ENCODE measurements around the gene OR6Q1. TPM values are rescaled to one million over a fixed set of nuclear protein-coding genes. Genes with fewer than 3 reads are reported as not detected.
"Not testable (repeated sequence)": the region's sequence is repeated elsewhere in the genome, so short reads cannot be mapped to it uniquely, and the experiment has no call there.

The OR6Q1 gene
- not detected for total RNA-seq
- long read RNA-seq, result 0 reads

DNA sequence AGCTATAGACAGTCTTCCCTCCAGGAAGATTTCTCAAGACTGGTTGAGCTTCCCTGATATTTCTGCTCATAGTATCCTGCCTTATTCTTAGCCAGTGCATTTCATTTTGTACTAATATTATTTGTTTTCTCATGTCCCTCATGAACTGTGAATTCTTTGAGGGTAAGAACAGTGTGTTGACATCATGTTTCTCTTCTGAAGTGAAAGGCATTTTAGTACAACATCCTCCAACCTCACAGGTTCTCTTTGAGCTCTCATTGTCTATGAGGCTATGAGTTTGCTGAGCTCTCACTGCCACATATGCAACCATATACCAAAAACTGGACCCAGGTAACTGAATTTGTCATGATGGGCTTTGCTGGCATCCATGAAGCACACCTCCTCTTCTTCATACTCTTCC, at the start of gene OR6Q1:
Gene OR6Q1, plus strand, starts transcription at position 301 of the 400 bp plus-strand sequence. Its CDS starts 0 bp downstream, at position 301.
- DNase-seq (no peak), ATAC-seq (no peak)
- intact Hi-C loops (cut with micrococcal nuclease), result no loop called here

DNA sequence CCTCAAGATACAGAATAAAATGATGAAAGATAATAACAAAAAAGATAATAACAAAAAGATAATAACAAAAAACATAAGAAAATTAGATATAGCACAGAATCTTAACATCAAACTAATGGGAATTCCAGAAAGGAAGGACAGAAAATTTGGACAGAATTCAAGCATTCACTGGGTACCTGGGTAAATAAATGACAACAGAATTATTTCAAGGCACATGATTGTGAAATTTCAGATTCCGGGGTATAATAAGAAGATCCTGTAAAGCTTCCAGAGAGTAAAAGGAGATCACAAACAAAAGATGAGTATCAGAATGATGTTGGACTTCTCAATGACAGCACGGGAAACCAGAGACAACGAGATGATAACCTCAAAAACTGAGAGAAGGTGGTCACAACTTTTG, 49.2 kb upstream of the OR6Q1 start:
- DNase-seq (no peak), ATAC-seq (no peak)
- intact Hi-C loops (cut with micrococcal nuclease), result no loop called here

DNA sequence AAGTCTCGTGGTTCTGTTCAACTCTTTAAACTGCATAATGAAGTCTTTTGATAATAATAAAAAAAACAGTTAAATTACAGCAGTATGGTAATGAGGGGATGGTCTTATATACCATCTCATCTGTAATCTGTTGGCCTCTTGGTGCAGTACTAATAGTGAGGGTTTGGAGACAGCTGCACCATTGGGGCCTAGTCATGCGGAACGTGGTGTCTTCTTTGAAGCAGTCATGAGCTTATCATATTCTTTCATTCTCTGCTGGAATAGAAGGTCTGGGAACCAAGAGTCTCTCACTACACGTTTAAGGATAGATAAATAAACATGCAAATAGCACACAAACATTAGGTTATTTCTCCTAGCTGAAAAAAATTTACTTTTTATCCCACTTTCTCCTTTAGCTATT, 48.0 kb upstream of the OR6Q1 start:
- ATAC-seq (no peak), DNase-seq (no peak)
- intact Hi-C loops (cut with micrococcal nuclease), result no loop called here

DNA sequence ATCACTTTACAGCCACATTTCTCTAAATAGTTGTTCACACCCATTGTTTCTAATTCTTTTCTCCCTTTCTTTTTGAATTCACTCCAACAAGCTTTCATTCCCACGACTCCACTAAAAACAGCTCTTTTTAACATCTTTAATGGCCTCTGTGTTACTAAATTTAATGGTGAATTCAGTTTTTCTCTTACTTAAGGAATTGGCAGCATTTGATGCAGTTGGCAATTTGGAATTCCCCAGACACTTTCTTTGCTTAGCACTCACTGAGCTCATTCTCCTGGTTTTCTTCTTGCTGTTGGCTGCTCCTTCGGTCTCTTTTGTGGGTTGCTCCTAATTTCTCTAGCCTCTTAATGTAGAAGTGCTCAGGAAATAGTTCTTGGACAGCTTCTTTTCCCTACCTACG, 47.6 kb upstream of the OR6Q1 start:
- intact Hi-C loops (cut with micrococcal nuclease), result no loop called here
- DNase-seq (no peak), ATAC-seq (no peak)

- ATAC-seq; intact Hi-C loops (cut with micrococcal nuclease); DNase-seq: not testable (repeated sequence)
Observed at GRCh38 chr11:57999523-57999922, 31.2 kb upstream of the OR6Q1 start.

DNA sequence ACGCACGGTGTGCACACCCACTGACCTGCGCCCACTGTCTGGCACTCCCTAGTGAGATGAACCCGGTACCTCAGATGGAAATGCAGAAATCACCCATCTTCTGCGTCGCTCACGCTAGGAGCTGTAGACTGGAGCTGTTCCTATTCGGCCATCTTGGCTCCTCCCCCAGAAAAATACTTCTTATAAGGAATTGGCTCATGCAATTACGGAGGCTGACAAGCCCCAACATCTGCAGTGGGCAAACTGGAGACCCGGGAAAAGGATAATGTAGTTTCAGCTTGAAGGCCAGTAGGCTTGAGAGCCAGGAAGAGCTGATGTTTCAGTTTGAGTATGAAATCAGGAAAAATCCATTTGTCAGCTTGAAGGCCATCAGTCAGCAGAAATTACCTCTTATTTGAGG, 30.7 kb upstream of the OR6Q1 start:
- DNase-seq, ATAC-seq: not testable (repeated sequence)
- intact Hi-C loops (cut with micrococcal nuclease), result loop anchor here (5.0 kb wide), 1 partner anchor 168 kb away; no protein-coding TSS in a partner anchor

GRCh38 chr11:58000699-58001098, 30.1 kb upstream of the OR6Q1 start:
- intact Hi-C loops (cut with micrococcal nuclease), result loop anchor here (5.0 kb wide), 1 partner anchor 168 kb away; no protein-coding TSS in a partner anchor
- ATAC-seq (no peak), DNase-seq (no peak)

DNA sequence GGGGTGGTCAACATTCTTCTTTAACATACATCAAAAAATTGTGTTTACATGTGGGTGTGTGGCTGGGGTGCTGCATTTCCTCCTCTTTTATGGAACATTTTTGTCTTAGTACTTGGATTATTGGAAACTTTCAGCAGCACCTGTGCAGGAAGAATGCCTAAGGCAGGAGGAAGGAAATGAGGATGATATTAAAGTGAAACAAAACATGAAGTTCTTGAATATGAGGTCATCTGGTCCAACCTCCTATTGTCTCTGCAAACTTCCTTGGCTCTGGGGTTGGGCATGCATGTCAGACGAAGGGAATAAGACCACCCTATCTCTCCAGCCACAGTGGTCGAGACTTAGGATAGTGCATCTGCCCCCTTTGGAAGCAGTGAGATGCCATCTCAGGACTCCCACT, 27.7 kb upstream of the OR6Q1 start:
- intact Hi-C loops (cut with micrococcal nuclease), result loop anchor here (5.0 kb wide), 1 partner anchor 171 kb away; no protein-coding TSS in a partner anchor
- ATAC-seq, result no peak
- DNase-seq, result no peak

DNA sequence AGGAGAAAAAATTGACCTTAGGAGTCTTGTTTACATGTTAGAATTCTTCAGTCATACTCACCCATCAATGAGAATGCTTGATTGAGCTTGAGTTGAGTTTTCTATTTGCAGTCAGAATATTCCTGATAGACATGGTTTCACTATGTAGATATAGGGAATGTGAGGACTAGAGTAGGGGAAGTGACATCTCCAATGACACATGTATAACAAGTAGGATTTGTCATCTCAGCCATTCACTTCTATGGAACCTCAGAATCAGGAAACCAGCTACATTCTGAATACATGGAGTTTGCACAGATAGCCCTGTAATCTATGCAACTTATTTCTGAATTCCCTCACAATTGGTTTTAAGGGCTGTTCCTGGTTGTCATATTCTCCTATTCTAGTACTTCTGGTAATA, 27.2 kb upstream of the OR6Q1 start:
- ATAC-seq, result no peak
- intact Hi-C loops (cut with micrococcal nuclease), result loop anchor here (5.0 kb wide), 1 partner anchor 171 kb away; no protein-coding TSS in a partner anchor
- DNase-seq, result no peak

- DNase-seq (no peak), ATAC-seq (peak; percentile 61)
- intact Hi-C loops (cut with micrococcal nuclease), result loop anchor here (5.0 kb wide), 1 partner anchor 172 kb away; no protein-coding TSS in a partner anchor
Observed at GRCh38 chr11:58004664-58005063, 26.1 kb upstream of the OR6Q1 start.

GRCh38 chr11:58006940-58007339, 23.8 kb upstream of the OR6Q1 start:
- ATAC-seq (no peak), DNase-seq (no peak)
- intact Hi-C loops (cut with micrococcal nuclease), result no loop called here

- ATAC-seq (no peak), DNase-seq (no peak)
- intact Hi-C loops (cut with micrococcal nuclease), result no loop called here
Observed at GRCh38 chr11:58011771-58012170, 19.0 kb upstream of the OR6Q1 start.

DNA sequence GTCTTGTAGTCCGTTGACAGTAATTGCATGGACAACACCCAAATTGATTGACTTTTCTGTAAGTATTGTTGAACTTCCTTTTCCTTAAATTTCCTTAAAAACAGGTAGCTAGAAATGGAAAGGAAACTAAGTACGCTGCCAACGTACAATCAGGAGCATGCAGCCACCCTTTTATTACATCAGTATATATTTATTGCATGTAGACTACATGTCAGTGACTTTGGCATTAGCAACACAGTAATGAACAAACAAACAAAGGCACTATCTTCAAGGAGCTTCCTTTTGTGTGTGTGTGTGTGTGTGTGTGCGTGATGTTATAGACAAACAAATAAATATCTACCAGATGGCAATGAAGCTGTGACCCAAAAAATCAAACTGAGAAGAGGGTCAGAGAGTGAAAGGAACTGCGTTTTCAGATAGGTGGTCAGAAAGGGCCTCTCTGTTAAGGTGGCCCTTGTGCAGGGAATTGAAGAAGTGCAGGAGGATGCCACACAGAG, 7.3 kb upstream of the OR6Q1 start, which contains the start of gene OR9Q1:
Gene OR9Q1, plus strand, starts transcription at position 447 of the 497 bp plus-strand sequence. CDS start 155,564 bp downstream, outside the sequence.
- DNase-seq (no peak), ATAC-seq (no peak)
- intact Hi-C loops (cut with micrococcal nuclease), result no loop called here

DNA sequence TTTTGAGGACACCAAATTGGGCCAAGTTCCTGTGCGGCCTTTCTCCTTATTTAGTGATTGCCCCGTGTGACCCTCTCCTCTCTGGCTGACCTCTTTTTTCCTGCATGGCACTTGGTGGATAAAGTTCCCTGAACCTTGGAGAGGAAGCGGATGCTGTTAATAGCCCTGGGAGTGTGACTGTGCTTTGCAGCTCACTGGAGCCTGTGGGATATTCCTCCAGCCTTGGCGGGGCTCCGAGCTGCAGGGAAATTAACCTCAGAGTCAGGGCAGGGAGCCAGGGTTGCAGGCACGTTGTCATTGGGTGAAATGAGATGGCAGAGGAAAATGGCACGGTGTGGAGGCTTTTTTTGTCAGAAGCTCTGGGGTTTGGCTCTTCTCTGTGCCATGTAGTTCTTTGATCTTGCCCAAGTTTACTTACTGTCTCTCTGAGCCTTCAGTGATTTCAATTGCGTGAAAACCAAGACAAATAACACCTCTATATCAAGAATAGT, 6.1 kb upstream of the OR6Q1 start:
- intact Hi-C loops (cut with micrococcal nuclease), result no loop called here
- DNase-seq (peak; percentile 87), ATAC-seq (peak; percentile 97)

DNA sequence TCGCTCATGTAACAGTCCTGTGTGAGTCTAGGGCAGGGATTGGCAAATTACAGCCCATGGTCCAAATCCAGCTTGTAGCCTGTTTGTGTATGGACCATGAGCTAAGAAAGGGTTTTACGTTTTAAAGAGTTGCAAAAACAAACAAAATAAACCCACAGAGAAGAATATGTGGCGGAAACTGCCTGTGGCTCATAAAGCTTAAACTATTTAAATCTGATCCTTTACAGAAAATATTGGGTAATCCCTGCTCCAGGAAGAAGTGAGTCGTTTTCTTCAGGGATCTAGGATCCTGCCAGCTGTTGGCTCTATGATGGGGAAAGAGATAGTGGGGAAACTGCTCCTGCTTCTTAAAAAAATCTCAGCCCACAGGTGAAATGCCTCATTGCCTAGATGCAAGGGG, 3.4 kb upstream of the OR6Q1 start:
- no peak for ATAC-seq
- intact Hi-C loops (cut with micrococcal nuclease), result no loop called here
- DNase-seq, result no peak

GRCh38 chr11:58028687-58029411, 1.9 kb upstream of the OR6Q1 start:
- ATAC-seq, result no peak
- intact Hi-C loops (cut with micrococcal nuclease), result no loop called here
- peak; percentile 25 for DNase-seq

GRCh38 chr11:58034471-58034870, 3.7 kb downstream of the OR6Q1 start:
- intact Hi-C loops (cut with micrococcal nuclease), result no loop called here
- no peak for ATAC-seq
- DNase-seq, result no peak

DNA sequence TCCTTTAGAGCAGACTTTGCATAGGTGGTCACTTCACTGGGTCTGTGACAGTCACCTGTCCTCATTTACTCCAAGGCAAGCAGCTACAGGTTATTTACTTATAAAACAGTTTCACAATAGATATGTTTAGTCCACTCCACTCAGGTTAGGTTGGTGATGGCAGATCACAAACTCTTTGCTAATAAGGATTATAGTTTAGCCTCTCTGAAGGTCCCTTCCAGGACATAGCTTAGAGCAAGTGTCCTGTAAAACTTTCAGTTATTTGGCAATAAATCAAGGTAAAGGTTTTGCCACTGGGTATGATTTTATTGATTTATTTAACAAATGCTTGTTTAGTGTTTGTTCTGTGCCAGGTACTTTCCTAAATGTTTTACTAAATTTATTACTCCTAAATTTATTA, 8.8 kb downstream of the OR6Q1 start:
- DNase-seq (no peak), ATAC-seq (no peak)
- intact Hi-C loops (cut with micrococcal nuclease), result no loop called here

- ATAC-seq (no peak), DNase-seq (no peak)
- intact Hi-C loops (cut with micrococcal nuclease), result no loop called here
Observed at GRCh38 chr11:58043379-58043778, 12.6 kb downstream of the OR6Q1 start.

- DNase-seq (no peak), ATAC-seq (no peak)
- intact Hi-C loops (cut with micrococcal nuclease), result no loop called here
Observed at GRCh38 chr11:58046231-58046630, 15.5 kb downstream of the OR6Q1 start.

DNA sequence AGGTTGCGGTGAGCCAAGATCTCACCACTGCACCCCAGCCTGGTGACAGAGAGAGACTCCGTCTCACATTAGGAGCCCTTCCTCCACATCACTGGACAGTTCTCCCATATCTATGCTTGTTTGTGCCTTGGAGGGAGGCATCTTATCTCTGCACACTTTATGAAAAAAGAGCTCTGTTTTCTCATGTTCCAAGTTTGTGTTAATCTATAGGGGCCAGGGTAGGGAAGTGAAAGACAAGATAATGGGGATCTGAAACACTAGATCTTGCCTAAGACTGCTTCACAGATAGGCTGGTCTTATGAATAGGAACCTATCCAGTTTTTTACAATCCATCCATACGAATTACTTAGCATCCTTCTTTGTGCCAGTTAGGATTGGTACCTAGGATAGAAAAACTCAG, 17.1 kb downstream of the OR6Q1 start:
- DNase-seq (no peak), ATAC-seq (no peak)
- intact Hi-C loops (cut with micrococcal nuclease), result no loop called here

Measured in left ventricle myocardium superior (tissue), 1 donor.